Pancreas (tissue), 10 donors: Measurements from ENCODE around the gene EP400. TPM values are rescaled to one million over a fixed set of nuclear protein-coding genes. Genes with fewer than 3 reads are reported as not detected.

Experiments
- ATAC-seq, 4 donors: fragments of 200-7000 bp; cut with Tn5 transposase; one replicate each; pipeline versions ENCODE4 v1.8.0 to v1.9.1; 2020; ENCODE audit warnings: mild to moderate bottlenecking in 4 of 4, moderate library complexity in 4 of 4
- DNase-seq, 6 donors: peaks; one replicate each; pipeline ENCODE4 v3.0.0-alpha.2; 2020
- FAIRE-seq: peaks from 2 replicates; lab custom pipeline; 2012; peaks lifted over from hg19 to GRCh38; lab: Jason Lieb, UNC
- H3K27ac ChIP-seq, 4 donors: fragments of 200-600 bp; sonication (generic); 1 replicate in 3 of 4; 2 replicates in 1 of 4; pipeline versions ENCODE4 v1.5.0 to v1.8.0; 2020
- H3K27me3 ChIP-seq, 4 donors: fragments of 200-600 bp; one replicate each; pipeline ENCODE4 v1.8.0; 2021
- H3K36me3 ChIP-seq, 3 donors: fragments of 200-600 bp; sonication (generic) in 1 of 3; one replicate each; pipeline versions ENCODE4 v1.5.0 to v1.8.0; 2020 to 2021
- H3K4me1 ChIP-seq, 3 donors: fragments of 200-600 bp; one replicate each; pipeline ENCODE4 v1.8.0; 2021
- H3K4me3 ChIP-seq, 4 donors: fragments of 200-600 bp; sonication (generic) in 2 of 4; one replicate each; pipeline versions ENCODE4 v1.5.0 to v1.8.0; 2020 to 2021
- H3K9me3 ChIP-seq, 4 donors: fragments of 200-600 bp; one replicate each; pipeline ENCODE4 v1.8.0; 2021
- WGBS, 2 donors: extraction: QIAGEN DNeasy Blood & Tissue Kit; methylation state at CpG; one replicate each; pipeline ENCODE4 v1.1.7; 2013; 5-methylcytosine and 5-hydroxymethylcytosine counted together
- intact Hi-C, 3 donors: fragments of 100-400 bp; cut with DNase I; formaldehyde crosslinking; loops; one replicate each; pipeline versions ENCODE4 v1.11.1 to v1.14.2; 2022
- polyA plus RNA-seq, 2 donors: library from polyadenylated mRNA; stranded (reverse); fragments of 200-250 nt; gene quantifications; one replicate each; pipeline ENCODE4 v1.2.3, GENCODE V29; 2013
- total RNA-seq, 6 donors: library from RNA; stranded (reverse); fragmentation: NEBNext Ultra II Directional in 4 of 6; extraction: Animal tissue kit (Norgen Biotek cat#: 25700) in 4 of 6; gene quantifications; one replicate each; pipeline versions ENCODE4 v1.2.1 to v1.2.4, GENCODE V29; 2021 to 2023
- TF ChIP-seq, protein P1 (sequence below), 4 donors: fragments of 200-600 bp; sonication (generic) in 3 of 4; IDR thresholded peaks; one replicate each; pipeline versions ENCODE4 v1.5.0 to v1.8.0; 2021; ENCODE audit warnings: antibody characterized with exemption in 4 of 4
- donor health status: healthy with polysubstance abuse.
- donor health status: DM: no; HTN: no; CAD: no; lungs with moderate emphysema.
- donor health status: DM: no; HTN: no; CAD: no.
- donor health status: control.
- donor health status: control.
- donor health status: Bipolar disorder and iron deficiency.
- donor health status: DM: yes; HTN: yes; CAD: no.
- donor health status: DM: no; HTN: no; CAD: no.
- donor health status: DM: no; HTN: no; CAD: no.
- donor health status: DM: yes; HTN: yes; CAD: no.

The EP400 gene
- total and polyA plus RNA-seq, 8 donors, result 15.9 to 24.3 (median 16.7) TPM

DNA sequence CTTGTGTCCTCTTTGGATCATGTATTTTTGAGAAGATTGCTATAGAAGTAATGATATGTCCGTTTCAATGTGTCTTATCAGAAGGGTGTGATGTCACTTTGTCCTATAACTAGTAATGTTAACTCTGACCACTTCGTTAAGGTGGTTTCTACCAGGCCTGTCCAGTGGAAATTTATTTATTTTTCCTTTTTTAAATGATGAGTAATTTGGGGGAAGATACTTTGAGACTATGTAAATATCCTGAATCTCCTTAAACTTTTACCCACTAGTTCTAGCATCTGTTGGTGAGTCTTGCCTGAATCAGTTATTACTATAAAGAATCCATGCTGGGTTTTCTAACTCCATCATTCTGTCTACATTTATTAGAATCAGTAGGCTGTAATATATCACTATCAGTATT lies 15.3 kb downstream of the EP400 start:
- H3K27me3 ChIP-seq, result no peaks in the 10 kb centered on the region
- WGBS, 2 donors, result 61 to 67% methylated on average over 2 of the region's 2 CpGs
- H3K4me3 ChIP-seq, result no peak overlapping the region
- no peak for FAIRE-seq
- intact Hi-C loops, result no loop called here
- no peak for DNase-seq
- peaks cover 0 to 13% (median 6%) of the 10 kb centered on the region in 3 donors for H3K4me1 ChIP-seq
- H3K27ac ChIP-seq, result no peak overlapping the region
- peaks cover 0 to 6% (median 0%) of the 10 kb centered on the region in 3 donors for H3K36me3 ChIP-seq
- no peaks in the 10 kb centered on the region for H3K9me3 ChIP-seq
- TF ChIP-seq, protein P1, sequence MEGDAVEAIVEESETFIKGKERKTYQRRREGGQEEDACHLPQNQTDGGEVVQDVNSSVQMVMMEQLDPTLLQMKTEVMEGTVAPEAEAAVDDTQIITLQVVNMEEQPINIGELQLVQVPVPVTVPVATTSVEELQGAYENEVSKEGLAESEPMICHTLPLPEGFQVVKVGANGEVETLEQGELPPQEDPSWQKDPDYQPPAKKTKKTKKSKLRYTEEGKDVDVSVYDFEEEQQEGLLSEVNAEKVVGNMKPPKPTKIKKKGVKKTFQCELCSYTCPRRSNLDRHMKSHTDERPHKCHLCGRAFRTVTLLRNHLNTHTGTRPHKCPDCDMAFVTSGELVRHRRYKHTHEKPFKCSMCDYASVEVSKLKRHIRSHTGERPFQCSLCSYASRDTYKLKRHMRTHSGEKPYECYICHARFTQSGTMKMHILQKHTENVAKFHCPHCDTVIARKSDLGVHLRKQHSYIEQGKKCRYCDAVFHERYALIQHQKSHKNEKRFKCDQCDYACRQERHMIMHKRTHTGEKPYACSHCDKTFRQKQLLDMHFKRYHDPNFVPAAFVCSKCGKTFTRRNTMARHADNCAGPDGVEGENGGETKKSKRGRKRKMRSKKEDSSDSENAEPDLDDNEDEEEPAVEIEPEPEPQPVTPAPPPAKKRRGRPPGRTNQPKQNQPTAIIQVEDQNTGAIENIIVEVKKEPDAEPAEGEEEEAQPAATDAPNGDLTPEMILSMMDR (IDR thresholded peaks at IDR 0.05), result no peak
- no peak for ATAC-seq

GRCh38 chr12:131971226-131971625 lies 21.5 kb downstream of the EP400 start:
- Histone ChIP-seq H3K4me1 (no peaks in the 10 kb centered on the region), H3K36me3 (no peaks in the 10 kb centered on the region), H3K27ac (no peak overlapping the region), H3K27me3 (no peaks in the 10 kb centered on the region), H3K4me3 (no peak overlapping the region), H3K9me3 (no peaks in the 10 kb centered on the region)
- DNase-seq (no peak), FAIRE-seq (no peak), ATAC-seq (no peak)
- 60 to 68% methylated on average over 1 of the region's 1 CpG for WGBS, 2 donors
- intact Hi-C loops, result no loop called here
- TF ChIP-seq, protein P1 (IDR thresholded peaks at IDR 0.05), result no peak

DNA sequence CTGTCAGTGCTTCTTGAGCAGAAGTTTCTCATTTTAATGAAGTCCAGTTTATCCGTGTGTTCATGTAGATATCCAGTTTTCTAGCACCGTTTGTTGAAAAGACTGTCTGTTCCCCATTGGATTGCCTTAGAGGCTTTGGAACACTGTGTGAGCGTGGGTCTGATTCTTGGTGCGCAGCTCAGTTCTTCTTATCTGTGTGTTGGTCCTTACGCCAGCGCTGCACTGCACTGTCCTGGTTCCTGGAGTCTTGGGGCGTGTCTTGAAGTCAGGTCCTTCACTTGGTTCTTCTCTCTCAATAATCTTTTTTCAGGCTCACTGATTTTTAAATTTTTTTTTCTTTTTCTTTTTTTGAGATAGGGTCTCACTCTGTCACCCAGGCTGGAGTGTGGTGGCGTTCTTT lies 25.5 kb downstream of the EP400 start:
- TF ChIP-seq, protein P1 (IDR thresholded peaks at IDR 0.05), result no peak
- H3K27me3 ChIP-seq, result no peaks in the 10 kb centered on the region
- peaks cover 0 to 2% (median 0%) of the 10 kb centered on the region in 3 donors for H3K36me3 ChIP-seq
- no peaks in the 10 kb centered on the region for H3K9me3 ChIP-seq
- FAIRE-seq (no peak), DNase-seq (no peak), ATAC-seq (no peak)
- H3K4me1 ChIP-seq, result no peaks in the 10 kb centered on the region
- H3K27ac ChIP-seq, result no peak overlapping the region
- H3K4me3 ChIP-seq, result no peak overlapping the region
- intact Hi-C loops, result no loop called here
- 89 to 95% methylated on average over 8 of the region's 8 CpGs for WGBS, 2 donors

GRCh38 chr12:131979606-131980005 lies 29.9 kb downstream of the EP400 start:
- 86 to 88% methylated on average over 12 of the region's 12 CpGs for WGBS, 2 donors
- intact Hi-C loops, result no loop called here
- DNase-seq (no peak), FAIRE-seq (no peak), ATAC-seq (no peak)
- Histone ChIP-seq H3K4me3 (no peak overlapping the region), H3K27ac (no peak overlapping the region), H3K27me3 (no peaks in the 10 kb centered on the region), H3K4me1 (no peaks in the 10 kb centered on the region), H3K9me3 (no peaks in the 10 kb centered on the region), H3K36me3 (peaks cover 0 to 36% (median 3%) of the 10 kb centered on the region in 3 donors)
- TF ChIP-seq, protein P1 (IDR thresholded peaks at IDR 0.05), result no peak

GRCh38 chr12:131980263-131980662 lies 30.5 kb downstream of the EP400 start:
- Histone ChIP-seq H3K27me3 (no peaks in the 10 kb centered on the region), H3K4me3 (no peak overlapping the region), H3K36me3 (peaks cover 0 to 37% (median 3%) of the 10 kb centered on the region in 3 donors), H3K27ac (no peak overlapping the region), H3K4me1 (no peaks in the 10 kb centered on the region), H3K9me3 (no peaks in the 10 kb centered on the region)
- 89 to 91% methylated on average over 3 of the region's 3 CpGs for WGBS, 2 donors
- ATAC-seq, result no peak
- TF ChIP-seq, protein P1 (IDR thresholded peaks at IDR 0.05), result no peak
- intact Hi-C loops, result no loop called here
- DNase-seq, result no peak
- FAIRE-seq, result no peak
